ENCODE data around the gene CLRN3. TPM values are rescaled to one million over a fixed set of nuclear protein-coding genes. Genes with fewer than 3 reads are reported as not detected.
A peak's percentile ranks its signal among the peaks of the same experiment; 100 is the strongest.

Gene CLRN3
- total RNA-seq, 1 donor from 2014 or later, result 3.2 TPM

GRCh38 chr10:127921753-127922145 lies 29.0 kb upstream of the CLRN3 start:
- no peaks in the 10 kb centered on the region for H3K9me3 Mint-ChIP-seq (ENCODE audit: low read depth)
- no peak overlapping the region for H3K27ac Mint-ChIP-seq
- no peak for DNase-seq (ENCODE audit: low spot score, unreplicated experiment)
- H3K4me3 Mint-ChIP-seq (ENCODE audit: low read depth), result no peak overlapping the region
- peaks cover 6% of the 10 kb centered on the region for H3K4me1 Mint-ChIP-seq (ENCODE audit: low read depth)
- TF ChIP-seq CTCF (IDR thresholded peaks at IDR 0.05; ENCODE audit: unreplicated experiment), result no peak
- H3K27me3 Mint-ChIP-seq, result peaks cover 46% of the 10 kb centered on the region
- no peaks in the 10 kb centered on the region for H3K36me3 Mint-ChIP-seq (ENCODE audit: insufficient read depth)

GRCh38 chr10:127921075-127921752 lies 28.5 kb upstream of the CLRN3 start:
- DNase-seq (ENCODE audit: low spot score, unreplicated experiment), result no peak
- no peaks in the 10 kb centered on the region for H3K36me3 Mint-ChIP-seq (ENCODE audit: insufficient read depth)
- H3K27ac Mint-ChIP-seq, result peak overlapping the region; percentile 24
- no peaks in the 10 kb centered on the region for H3K9me3 Mint-ChIP-seq (ENCODE audit: low read depth)
- H3K4me1 Mint-ChIP-seq (ENCODE audit: low read depth), result peaks cover 3% of the 10 kb centered on the region
- peaks cover 43% of the 10 kb centered on the region for H3K27me3 Mint-ChIP-seq
- no peak for TF ChIP-seq CTCF (IDR thresholded peaks at IDR 0.05; ENCODE audit: unreplicated experiment)
- H3K4me3 Mint-ChIP-seq (ENCODE audit: low read depth), result no peak overlapping the region

GRCh38 chr10:127920306-127921074 lies 27.7 kb upstream of the CLRN3 start:
- H3K4me1 Mint-ChIP-seq (ENCODE audit: low read depth), result no peaks in the 10 kb centered on the region
- no peaks in the 10 kb centered on the region for H3K36me3 Mint-ChIP-seq (ENCODE audit: insufficient read depth)
- peaks cover 40% of the 10 kb centered on the region for H3K27me3 Mint-ChIP-seq
- no peak for TF ChIP-seq CTCF (IDR thresholded peaks at IDR 0.05; ENCODE audit: unreplicated experiment)
- no peak overlapping the region for H3K4me3 Mint-ChIP-seq (ENCODE audit: low read depth)
- H3K27ac Mint-ChIP-seq, result no peak overlapping the region
- no peaks in the 10 kb centered on the region for H3K9me3 Mint-ChIP-seq (ENCODE audit: low read depth)
- DNase-seq (ENCODE audit: low spot score, unreplicated experiment), result no peak

- peak; percentile 17 for TF ChIP-seq CTCF (IDR thresholded peaks at IDR 0.05; ENCODE audit: unreplicated experiment)
These were observed 26.9 kb upstream of the CLRN3 start for GRCh38 chr10:127919418-127920271.

GRCh38 chr10:127918572-127918971 lies 25.8 kb upstream of the CLRN3 start:
- no peaks in the 10 kb centered on the region for H3K9me3 Mint-ChIP-seq (ENCODE audit: low read depth)
- peaks cover 30% of the 10 kb centered on the region for H3K27me3 Mint-ChIP-seq
- H3K36me3 Mint-ChIP-seq (ENCODE audit: insufficient read depth), result no peaks in the 10 kb centered on the region
- TF ChIP-seq CTCF (IDR thresholded peaks at IDR 0.05; ENCODE audit: unreplicated experiment), result no peak
- no peaks in the 10 kb centered on the region for H3K4me1 Mint-ChIP-seq (ENCODE audit: low read depth)
- DNase-seq (ENCODE audit: low spot score, unreplicated experiment), result no peak
- H3K4me3 Mint-ChIP-seq (ENCODE audit: low read depth), result no peak overlapping the region
- H3K27ac Mint-ChIP-seq, result no peak overlapping the region

More at GRCh38 chr10:127919418-127920271, 26.9 kb upstream of the CLRN3 start:
- Mint-ChIP-seq H3K4me3 (ENCODE audit: low read depth) (no peak overlapping the region), H3K36me3 (ENCODE audit: insufficient read depth) (no peaks in the 10 kb centered on the region), H3K4me1 (ENCODE audit: low read depth) (no peaks in the 10 kb centered on the region), H3K27me3 (peaks cover 35% of the 10 kb centered on the region), H3K27ac (no peak overlapping the region), H3K9me3 (ENCODE audit: low read depth) (no peaks in the 10 kb centered on the region)
- DNase-seq (ENCODE audit: low spot score, unreplicated experiment), result no peak
